CD4-positive, alpha-beta T cell (primary cell): Measurements from ENCODE around the gene PTBP2. TPM values are rescaled to one million over a fixed set of nuclear protein-coding genes. Genes with fewer than 3 reads are reported as not detected.

Experiments
- ATAC-seq: fragments of 200-7000 bp; cut with Tn5 transposase; one replicate; pipeline ENCODE4 v1.10.0; 2022; ENCODE audit warnings: mild to moderate bottlenecking; ENCODE audit not compliant: poor library complexity
- CTCF ChIA-PET: fragments of 350-600 bp; sonication (Branson Sonifier 250); formaldehyde crosslinking; loops from one replicate; lab custom pipeline; 2021; ENCODE audit warnings: antibody characterized with exemption, inconsistent platforms; lab: Charles Lee
- POLR2A ChIA-PET: fragments of 350-600 bp; sonication (Branson Sonifier 250); formaldehyde crosslinking; loops from one replicate; lab custom pipeline; 2021; ENCODE audit warnings: antibody characterized with exemption, inconsistent platforms; lab: Charles Lee
- DNase-seq, 14 experiments: peaks; one replicate each; pipeline ENCODE4 v3.0.0-alpha.2; 2013 to 2020; ENCODE audit warnings: mixed read lengths in 2 of 14
- H3K27ac ChIP-seq, 2 donors: one replicate each; pipeline versions ENCODE4 v1.5.1 to v1.7.0; 2013; ENCODE audit warnings: low read length in 2 of 2, low read depth in 1 of 2, mild to moderate bottlenecking in 1 of 2
- H3K27me3 ChIP-seq, 2 experiments: 1 replicate in 1 of 2; 2 replicates in 1 of 2; pipeline versions ENCODE4 v1.6.1 to v1.7.0; 2013; ENCODE audit warnings: low read length in 2 of 2, control low read depth in 1 of 2, mild to moderate bottlenecking in 1 of 2, moderate library complexity in 1 of 2; ENCODE audit not compliant: insufficient read depth in 2 of 2, control insufficient read depth in 1 of 2
- H3K36me3 ChIP-seq: one replicate; pipeline ENCODE4 v1.6.1; 2013; ENCODE audit warnings: low read length, control low read depth; ENCODE audit not compliant: insufficient read depth
- H3K4me1 ChIP-seq: one replicate; pipeline ENCODE4 v1.6.1; 2013; ENCODE audit warnings: low read length, control low read depth; ENCODE audit not compliant: insufficient read depth
- H3K4me3 ChIP-seq: one replicate; pipeline ENCODE4 v1.5.1; 2013; ENCODE audit warnings: mild to moderate bottlenecking, low read length, moderate library complexity
- H3K9me3 ChIP-seq, 2 experiments: 1 replicate in 1 of 2; 2 replicates in 1 of 2; pipeline versions ENCODE4 v1.6.1 to v1.7.0; 2013; ENCODE audit warnings: low read length in 2 of 2, mild to moderate bottlenecking in 2 of 2, control low read depth in 1 of 2, moderate library complexity in 1 of 2; ENCODE audit not compliant: control insufficient read depth in 1 of 2, insufficient read depth in 1 of 2
- H3K27ac Mint-ChIP-seq: one replicate; pipeline ENCODE4 v1.8.0; 2020; ENCODE audit warnings: mixed read lengths
- H3K27me3 Mint-ChIP-seq: one replicate; pipeline ENCODE4 v1.8.0; 2021; ENCODE audit warnings: mixed read lengths
- H3K36me3 Mint-ChIP-seq: one replicate; pipeline ENCODE4 v1.8.0; 2021; ENCODE audit warnings: low read depth, mixed read lengths
- H3K4me1 Mint-ChIP-seq: one replicate; pipeline ENCODE4 v1.8.0; 2021; ENCODE audit warnings: low read depth, mixed read lengths
- H3K4me3 Mint-ChIP-seq: one replicate; pipeline ENCODE4 v1.8.0; 2020; ENCODE audit warnings: mild to moderate bottlenecking, mixed read lengths
- H3K9me3 Mint-ChIP-seq: one replicate; pipeline ENCODE4 v1.8.0; 2020; ENCODE audit warnings: mixed read lengths
- CTCF ChIP-seq: fragments of 200-600 bp; IDR thresholded peaks from one replicate; pipeline ENCODE4 v1.8.0; 2022; ENCODE audit warnings: antibody characterized with exemption, mild to moderate bottlenecking
- intact Hi-C, 2 experiments: fragments of 100-400 bp; cut with DNase I in 1 of 2; cut with micrococcal nuclease in 1 of 2; formaldehyde crosslinking; loops; one replicate each; pipeline versions ENCODE4 v1.15.1 to v1.9.0; 2023 to 2025; cut with DNase I, micrococcal nuclease
- total RNA-seq, 174 experiments: library from RNA in 2 of 174; stranded (reverse) in 2 of 174; gene quantifications; one replicate each; pipeline ENCODE4 v1.2.3 and lab custom pipeline; 2021 to 2026

The PTBP2 gene
- total RNA-seq, 2 experiments from 2014 or later = 32.6 to 34.3 TPM

GRCh38 chr1:96820671-96821070 lies 99.1 kb downstream of the PTBP2 start:
- POLR2A ChIA-PET = no interaction called here
- Mint-ChIP-seq H3K27ac (no peak overlapping the region), H3K4me3 (no peak overlapping the region), H3K36me3 (peaks cover 8% of the 10 kb centered on the region), H3K27me3 (no peaks in the 10 kb centered on the region), H3K4me1 (no peaks in the 10 kb centered on the region), H3K9me3 (no peaks in the 10 kb centered on the region)
- H3K27me3 ChIP-seq = no peaks in the 10 kb centered on the region
- H3K9me3 ChIP-seq = no peaks in the 10 kb centered on the region
- no peak for DNase-seq
- H3K4me1 ChIP-seq = no peaks in the 10 kb centered on the region
- H3K4me3 ChIP-seq = no peak overlapping the region
- peaks cover 3% of the 10 kb centered on the region for H3K36me3 ChIP-seq
- H3K27ac ChIP-seq = no peak overlapping the region
- no peak for TF ChIP-seq CTCF
- CTCF ChIA-PET = no interaction called here
- no peak for ATAC-seq
- intact Hi-C loops = no loop called here

GRCh38 chr1:96825231-96825630 lies 103.6 kb downstream of the PTBP2 start:
- Mint-ChIP-seq H3K4me3 (no peak overlapping the region), H3K36me3 (peaks cover 4% of the 10 kb centered on the region), H3K4me1 (no peaks in the 10 kb centered on the region), H3K9me3 (no peaks in the 10 kb centered on the region), H3K27me3 (no peaks in the 10 kb centered on the region), H3K27ac (no peak overlapping the region)
- no peaks in the 10 kb centered on the region for H3K36me3 ChIP-seq
- no peak for ATAC-seq
- no peak overlapping the region for H3K4me3 ChIP-seq
- ChIA-PET CTCF (no interaction called here), POLR2A (interaction anchor here (1.5 kb wide), 1 partner anchor 9 kb away, joined by 4 read pairs; no protein-coding TSS in a partner anchor)
- intact Hi-C loops = no loop called here
- no peaks in the 10 kb centered on the region for H3K27me3 ChIP-seq
- no peak for DNase-seq
- no peaks in the 10 kb centered on the region for H3K9me3 ChIP-seq
- TF ChIP-seq CTCF = no peak
- no peaks in the 10 kb centered on the region for H3K4me1 ChIP-seq
- no peak overlapping the region for H3K27ac ChIP-seq

GRCh38 chr1:96825950-96826576 lies 104.5 kb downstream of the PTBP2 start:
- no peaks in the 10 kb centered on the region for H3K4me1 ChIP-seq
- TF ChIP-seq CTCF = no peak
- H3K4me3 ChIP-seq = no peak overlapping the region
- no peak overlapping the region for H3K27ac ChIP-seq
- CTCF ChIA-PET = no interaction called here
- H3K4me1 Mint-ChIP-seq = no peaks in the 10 kb centered on the region
- no peaks in the 10 kb centered on the region for H3K36me3 ChIP-seq
- no peak for ATAC-seq
- no peak overlapping the region for H3K27ac Mint-ChIP-seq
- peaks cover 4% of the 10 kb centered on the region for H3K36me3 Mint-ChIP-seq
- H3K9me3 Mint-ChIP-seq = no peaks in the 10 kb centered on the region
- DNase-seq = no peak
- intact Hi-C loops = no loop called here
- H3K9me3 ChIP-seq = no peaks in the 10 kb centered on the region
- no peaks in the 10 kb centered on the region for H3K27me3 ChIP-seq
- no peaks in the 10 kb centered on the region for H3K27me3 Mint-ChIP-seq
- H3K4me3 Mint-ChIP-seq = no peak overlapping the region
- POLR2A ChIA-PET = interaction anchor here (1.5 kb wide), 1 partner anchor 10 kb away, joined by 4 read pairs; no protein-coding TSS in a partner anchor
